Naive thymus-derived CD8-positive, alpha-beta T cell (primary cell): ENCODE measurements around the gene CDH4. TPM values are rescaled to one million over a fixed set of nuclear protein-coding genes. Genes with fewer than 3 reads are reported as not detected.
"Not testable (repeated sequence)": the region's sequence is repeated elsewhere in the genome, so short reads cannot be mapped to it uniquely, and the experiment has no call there.

ENCODE experiments used
- ATAC-seq, 2 donors: fragments of 150-1000 bp; cut with Tn5 transposase in 1 of 2; sonication (Bioruptor Pico), chemical (Tn5 transposase) in 1 of 2; 1 replicate in 1 of 2; 2 replicates in 1 of 2; pipeline ENCODE4 v1.10.0; 2021; ENCODE audit warnings: mild to moderate bottlenecking in 2 of 2, moderate library complexity in 2 of 2
- POLR2A ChIA-PET: fragments of 350-600 bp; sonication (Branson Sonifier 250); formaldehyde crosslinking; loops from one replicate; lab custom pipeline; 2021; ENCODE audit warnings: antibody characterized with exemption; lab: Charles Lee
- DNase-seq, 10 donors: peaks; one replicate each; pipeline versions ENCODE4 v3.0.0 to v3.0.0-alpha.2; 2020 to 2022
- H3K27ac Mint-ChIP-seq, 10 donors: one replicate each; pipeline ENCODE4 v1.8.0; 2020 to 2022; ENCODE audit warnings: mild to moderate bottlenecking in 10 of 10, mixed read lengths in 10 of 10, moderate library complexity in 4 of 10, inconsistent platforms in 1 of 10
- H3K27me3 Mint-ChIP-seq, 5 donors: one replicate each; pipeline ENCODE4 v1.8.0; 2021 to 2022; ENCODE audit warnings: mixed read lengths in 5 of 5
- H3K36me3 Mint-ChIP-seq, 3 donors: one replicate each; pipeline ENCODE4 v1.8.0; 2020 to 2022; ENCODE audit warnings: mixed read lengths in 3 of 3, mild to moderate bottlenecking in 2 of 3, inconsistent platforms in 1 of 3
- H3K4me1 Mint-ChIP-seq, 4 donors: one replicate each; pipeline ENCODE4 v1.8.0; 2021 to 2022; ENCODE audit warnings: mixed read lengths in 4 of 4
- H3K4me3 Mint-ChIP-seq, 10 donors: one replicate each; pipeline ENCODE4 v1.8.0; 2020 to 2022; ENCODE audit warnings: mild to moderate bottlenecking in 10 of 10, mixed read lengths in 10 of 10, moderate library complexity in 6 of 10, inconsistent platforms in 1 of 10
- H3K9me3 Mint-ChIP-seq, 9 donors: one replicate each; pipeline ENCODE4 v1.8.0; 2020 to 2022; ENCODE audit warnings: mixed read lengths in 9 of 9, mild to moderate bottlenecking in 3 of 9, inconsistent platforms in 1 of 9, moderate library complexity in 1 of 9
- polyA plus RNA-seq, 3 donors: library from polyadenylated mRNA; unstranded; fragments of 300-500 nt; fragmentation: Illumina TruSeq; gene quantifications; one replicate each; pipeline ENCODE4 v1.2.3, GENCODE V29; 2021
- total RNA-seq, 8 experiments: library from RNA in 2 of 8; stranded (reverse) in 2 of 8; gene quantifications; one replicate each; pipeline ENCODE4 v1.2.3 and lab custom pipeline; 2021 to 2026

Gene CDH4
- total and polyA plus RNA-seq, 5 experiments from 2014 or later = 0.07 to 0.44 (median 0.15) TPM; not detected in 1

GRCh38 chr20:61396262-61396848 lies 144.3 kb downstream of the CDH4 start:
- ATAC-seq = no peak
- POLR2A ChIA-PET = no interaction called here
- peaks cover 0 to 3% (median 0%) of the 10 kb centered on the region in 9 donors for H3K9me3 Mint-ChIP-seq

GRCh38 chr20:61397146-61397545 lies 145.1 kb downstream of the CDH4 start:
- peaks cover 0 to 3% (median 0%) of the 10 kb centered on the region in 5 donors for H3K27me3 Mint-ChIP-seq
- ATAC-seq (no peak), DNase-seq (no peak)
- POLR2A ChIA-PET = no interaction called here
- peaks cover 0 to 3% (median 0%) of the 10 kb centered on the region in 9 donors for H3K9me3 Mint-ChIP-seq
- H3K27ac Mint-ChIP-seq = no peak overlapping the region
- H3K4me1 Mint-ChIP-seq = no peaks in the 10 kb centered on the region
- H3K36me3 Mint-ChIP-seq = no peaks in the 10 kb centered on the region
- H3K4me3 Mint-ChIP-seq = no peak overlapping the region

More at GRCh38 chr20:61396262-61396848, 144.3 kb downstream of the CDH4 start:
- Mint-ChIP-seq H3K27ac (no peak overlapping the region), H3K27me3 (peaks cover 0 to 3% (median 0%) of the 10 kb centered on the region in 5 donors), H3K4me3 (no peak overlapping the region), H3K36me3 (no peaks in the 10 kb centered on the region), H3K4me1 (no peaks in the 10 kb centered on the region)
- no peak for DNase-seq

GRCh38 chr20:61397790-61398189 lies 145.7 kb downstream of the CDH4 start:
- POLR2A ChIA-PET = no interaction called here
- H3K36me3 Mint-ChIP-seq = no peaks in the 10 kb centered on the region
- H3K27me3 Mint-ChIP-seq = peaks cover 0 to 3% (median 0%) of the 10 kb centered on the region in 5 donors
- ATAC-seq = no peak
- no peak for DNase-seq
- peaks cover 0 to 3% (median 0%) of the 10 kb centered on the region in 9 donors for H3K9me3 Mint-ChIP-seq
- H3K4me1 Mint-ChIP-seq = no peaks in the 10 kb centered on the region
- no peak overlapping the region for H3K27ac Mint-ChIP-seq
- no peak overlapping the region for H3K4me3 Mint-ChIP-seq

- no peak for ATAC-seq
- Mint-ChIP-seq H3K27ac (no peak overlapping the region), H3K4me3 (no peak overlapping the region), H3K27me3 (peaks cover 0 to 3% (median 0%) of the 10 kb centered on the region in 5 donors), H3K36me3 (no peaks in the 10 kb centered on the region), H3K9me3 (peaks cover 0 to 2% (median 0%) of the 10 kb centered on the region in 9 donors), H3K4me1 (no peaks in the 10 kb centered on the region)
- no peak for DNase-seq
- POLR2A ChIA-PET = no interaction called here
Measured at GRCh38 chr20:61399433-61399832, 147.4 kb downstream of the CDH4 start.

GRCh38 chr20:61400499-61400898 lies 148.4 kb downstream of the CDH4 start:
- ATAC-seq = no peak
- H3K4me3 Mint-ChIP-seq = no peak overlapping the region
- POLR2A ChIA-PET = no interaction called here
- H3K27me3 Mint-ChIP-seq = peaks cover 0 to 3% (median 0%) of the 10 kb centered on the region in 5 donors
- peaks cover 0 to 2% (median 0%) of the 10 kb centered on the region in 9 donors for H3K9me3 Mint-ChIP-seq
- DNase-seq = no peak
- no peaks in the 10 kb centered on the region for H3K36me3 Mint-ChIP-seq
- no peaks in the 10 kb centered on the region for H3K4me1 Mint-ChIP-seq
- peak overlapping the region in 1 of 10 donors; percentile 23 for H3K27ac Mint-ChIP-seq

GRCh38 chr20:61404303-61404702 lies 152.2 kb downstream of the CDH4 start:
- peaks cover 0 to 14% (median 2%) of the 10 kb centered on the region in 9 donors for H3K9me3 Mint-ChIP-seq
- no peak overlapping the region for H3K27ac Mint-ChIP-seq
- no peaks in the 10 kb centered on the region for H3K4me1 Mint-ChIP-seq
- H3K4me3 Mint-ChIP-seq = no peak overlapping the region
- peaks cover 0 to 8% (median 0%) of the 10 kb centered on the region in 5 donors for H3K27me3 Mint-ChIP-seq
- POLR2A ChIA-PET = no interaction called here
- H3K36me3 Mint-ChIP-seq = peaks cover 0 to 14% (median 0%) of the 10 kb centered on the region in 3 donors
- DNase-seq (no peak), ATAC-seq (no peak)

- no peak overlapping the region for H3K4me3 Mint-ChIP-seq
Measured at GRCh38 chr20:61405007-61405406, 152.9 kb downstream of the CDH4 start.

GRCh38 chr20:61406773-61407172 lies 154.7 kb downstream of the CDH4 start:
- peaks cover 0 to 14% (median 3%) of the 10 kb centered on the region in 9 donors for H3K9me3 Mint-ChIP-seq
- H3K36me3 Mint-ChIP-seq = peaks cover 0 to 14% (median 0%) of the 10 kb centered on the region in 3 donors
- DNase-seq, POLR2A ChIA-PET, H3K27me3 Mint-ChIP-seq, H3K4me1 Mint-ChIP-seq, H3K4me3 Mint-ChIP-seq, ATAC-seq: not testable (repeated sequence)
- H3K27ac Mint-ChIP-seq = peak overlapping the region in 1 of 10 donors; percentile 49

More at GRCh38 chr20:61405007-61405406, 152.9 kb downstream of the CDH4 start:
- POLR2A ChIA-PET = no interaction called here
- peaks cover 0 to 14% (median 0%) of the 10 kb centered on the region in 3 donors for H3K36me3 Mint-ChIP-seq
- H3K27me3 Mint-ChIP-seq = peaks cover 0 to 8% (median 0%) of the 10 kb centered on the region in 5 donors
- no peak overlapping the region for H3K27ac Mint-ChIP-seq
- ATAC-seq (no peak), DNase-seq (no peak)
- no peaks in the 10 kb centered on the region for H3K4me1 Mint-ChIP-seq
- peaks cover 0 to 14% (median 3%) of the 10 kb centered on the region in 9 donors for H3K9me3 Mint-ChIP-seq

- POLR2A ChIA-PET = no interaction called here
- H3K27ac Mint-ChIP-seq = no peak overlapping the region
- DNase-seq (no peak), ATAC-seq (no peak)
- H3K36me3 Mint-ChIP-seq = peaks cover 0 to 14% (median 0%) of the 10 kb centered on the region in 3 donors
- peaks cover 0 to 14% (median 3%) of the 10 kb centered on the region in 9 donors for H3K9me3 Mint-ChIP-seq
- H3K27me3 Mint-ChIP-seq = peaks cover 0 to 8% (median 0%) of the 10 kb centered on the region in 5 donors
- no peak overlapping the region for H3K4me3 Mint-ChIP-seq
- no peaks in the 10 kb centered on the region for H3K4me1 Mint-ChIP-seq
Measured at GRCh38 chr20:61407561-61407960, 155.5 kb downstream of the CDH4 start.

- DNase-seq = no peak
- H3K9me3 Mint-ChIP-seq = peaks cover 0 to 14% (median 3%) of the 10 kb centered on the region in 9 donors
- no peaks in the 10 kb centered on the region for H3K4me1 Mint-ChIP-seq
- ATAC-seq = no peak
- H3K4me3 Mint-ChIP-seq = no peak overlapping the region
- POLR2A ChIA-PET = no interaction called here
- H3K27me3 Mint-ChIP-seq = peaks cover 0 to 8% (median 0%) of the 10 kb centered on the region in 5 donors
- peak overlapping the region in 1 of 10 donors; percentile 30 for H3K27ac Mint-ChIP-seq
- peaks cover 0 to 14% (median 0%) of the 10 kb centered on the region in 3 donors for H3K36me3 Mint-ChIP-seq
Measured at GRCh38 chr20:61408951-61409740, 157.1 kb downstream of the CDH4 start.

GRCh38 chr20:61411743-61412142 lies 159.7 kb downstream of the CDH4 start:
- DNase-seq (no peak), ATAC-seq (no peak)
- no peak overlapping the region for H3K27ac Mint-ChIP-seq
- peaks cover 0 to 9% (median 4%) of the 10 kb centered on the region in 3 donors for H3K36me3 Mint-ChIP-seq
- POLR2A ChIA-PET = no interaction called here
- H3K9me3 Mint-ChIP-seq = peaks cover 0 to 10% (median 3%) of the 10 kb centered on the region in 9 donors
- no peaks in the 10 kb centered on the region for H3K4me1 Mint-ChIP-seq
- H3K27me3 Mint-ChIP-seq = peaks cover 0 to 7% (median 0%) of the 10 kb centered on the region in 5 donors
- no peak overlapping the region for H3K4me3 Mint-ChIP-seq

- Mint-ChIP-seq H3K27ac (no peak overlapping the region), H3K36me3 (peaks cover 0 to 4% (median 0%) of the 10 kb centered on the region in 3 donors), H3K27me3 (peaks cover 0 to 4% (median 0%) of the 10 kb centered on the region in 5 donors), H3K4me3 (no peak overlapping the region), H3K4me1 (no peaks in the 10 kb centered on the region), H3K9me3 (peaks cover 0 to 6% (median 0%) of the 10 kb centered on the region in 9 donors)
- DNase-seq (no peak), ATAC-seq (no peak)
- POLR2A ChIA-PET = no interaction called here
Measured at GRCh38 chr20:61413752-61414151, 161.7 kb downstream of the CDH4 start.
